Caco-2 (cell line): ENCODE results near the gene CA7. TPM values are rescaled to one million over a fixed set of nuclear protein-coding genes. Genes with fewer than 3 reads are reported as not detected.
A peak's percentile ranks its signal among the peaks of the same experiment; 100 is the strongest.

ENCODE experiments used
- BruUV-seq: library from RNA; stranded (reverse); fragments of 400-500 nt; replicated peaks from 2 replicates; lab custom pipeline; 2021; lab: Mats Ljungman, UMichigan
- CTCF ChIA-PET: fragments of 300-600 bp; sonication (Branson Sonifier 250); formaldehyde crosslinking; loops from one replicate; lab custom pipeline; 2022; ENCODE audit warnings: antibody characterized with exemption; lab: Charles Lee
- POLR2A ChIA-PET: fragments of 300-600 bp; sonication (Branson Sonifier 250); formaldehyde crosslinking; loops from one replicate; lab custom pipeline; 2022; ENCODE audit warnings: antibody characterized with exemption; lab: Charles Lee
- DNase-seq, 2 experiments: peaks; one replicate each; pipeline versions ENCODE4 v3.0.0 to v3.0.0-alpha.2; 2020 to 2022
- H3K27me3 ChIP-seq: replicated peaks from 2 replicates; pipeline ENCODE4 v1.6.0; 2011; ENCODE audit warnings: low read length; ENCODE audit not compliant: control insufficient read depth, insufficient read depth
- H3K36me3 ChIP-seq: 2 replicates; pipeline ENCODE4 v1.5.1; 2011; ENCODE audit warnings: low read length; ENCODE audit not compliant: control insufficient read depth, insufficient read depth
- H3K4me1 ChIP-seq: fragments of 250-450 bp; sonication (Bioruptor Pico); 2 replicates; pipeline ENCODE4 v1.5.1; 2020; ENCODE audit warnings: mild to moderate bottlenecking
- H3K4me3 ChIP-seq: 2 replicates; pipeline ENCODE4 v1.5.1; 2011; ENCODE audit warnings: low read depth, mild to moderate bottlenecking, control low read depth, low read length
- H3K9me3 ChIP-seq: fragments of 250-450 bp; sonication (Bioruptor Pico); 2 replicates; pipeline ENCODE4 v1.5.1; 2020; ENCODE audit warnings: mild to moderate bottlenecking, moderate library complexity
- H3K27ac Mint-ChIP-seq: one replicate; pipeline ENCODE4 v1.8.0; 2022; ENCODE audit warnings: mixed read lengths; ENCODE audit not compliant: unreplicated experiment
- H3K27me3 Mint-ChIP-seq: one replicate; pipeline ENCODE4 v1.8.0; 2022; ENCODE audit warnings: mixed read lengths; ENCODE audit not compliant: insufficient read depth, unreplicated experiment
- H3K36me3 Mint-ChIP-seq: one replicate; pipeline ENCODE4 v1.8.0; 2022; ENCODE audit warnings: mild to moderate bottlenecking, mixed read lengths; ENCODE audit not compliant: insufficient read depth, unreplicated experiment
- H3K4me1 Mint-ChIP-seq: one replicate; pipeline ENCODE4 v1.8.0; 2022; ENCODE audit warnings: low read depth, mixed read lengths; ENCODE audit not compliant: unreplicated experiment
- H3K4me3 Mint-ChIP-seq: one replicate; pipeline ENCODE4 v1.8.0; 2022; ENCODE audit warnings: mild to moderate bottlenecking, moderate library complexity, mixed read lengths; ENCODE audit not compliant: unreplicated experiment
- H3K9me3 Mint-ChIP-seq: one replicate; pipeline ENCODE4 v1.8.0; 2022; ENCODE audit warnings: mixed read lengths; ENCODE audit not compliant: unreplicated experiment
- CTCF ChIP-seq, 2 experiments: fragments of 200-600 bp in 1 of 2; IDR thresholded peaks; 1 replicate in 1 of 2; 2 replicates in 1 of 2; pipeline versions ENCODE4 v1.5.1 to v1.8.0; 2011 to 2022; ENCODE audit warnings: antibody characterized with exemption in 1 of 2, control low read depth in 1 of 2, inconsistent platforms in 1 of 2, low read depth in 1 of 2, low read length in 1 of 2, mild to moderate bottlenecking in 1 of 2, moderate library complexity in 1 of 2; ENCODE audit not compliant: insufficient read depth in 1 of 2, severe bottlenecking in 1 of 2, unreplicated experiment in 1 of 2
- intact Hi-C: fragments of 100-400 bp; cut with micrococcal nuclease; formaldehyde crosslinking; loops from one replicate; pipeline ENCODE4 v1.10.0; 2022; ENCODE audit not compliant: unreplicated experiment
- total RNA-seq: library from RNA; stranded (reverse); gene quantifications from 2 replicates; pipeline ENCODE4 v1.2.3, GENCODE V29; 2022

CA7 gene
- total RNA-seq, 1 experiment from 2014 or later = 0.68 TPM

DNA sequence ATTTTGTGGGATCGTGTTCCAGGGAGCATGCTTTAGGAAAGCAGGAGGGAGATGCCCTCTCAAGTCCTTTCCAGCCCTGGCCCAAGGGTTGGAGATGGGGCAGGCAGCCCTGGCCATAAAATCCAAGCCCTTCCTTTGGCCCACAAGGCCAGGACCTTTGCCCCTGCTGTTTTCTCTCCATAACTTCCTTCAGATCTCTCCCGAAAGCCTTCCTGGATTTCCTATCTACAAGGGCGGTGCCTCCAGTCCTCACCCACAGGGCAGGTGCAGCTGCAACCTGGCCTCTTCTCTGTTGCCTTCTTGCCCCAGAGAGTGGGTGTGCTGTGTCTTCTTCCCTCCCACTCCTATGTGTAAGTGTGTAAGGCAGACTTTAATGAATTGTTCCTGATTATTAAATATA is 27.6 kb downstream of the CA7 start:
- CTCF ChIA-PET = interaction anchor here (0.8 to 3.6 kb wide), 5 partner anchors 12 to 175 kb away, joined by 3 to 57 read pairs (median 7); partner anchors contain the start of genes CMTM4 and NAE1
- DNase-seq = peak; percentile 45 to 66
- intact Hi-C loops = loop anchor here (5.0 to 10.0 kb wide), 2 partner anchors 147 to 465 kb away; no protein-coding TSS in a partner anchor
- Histone ChIP-seq H3K9me3 (no peaks in the 10 kb centered on the region), H3K36me3 (no peaks in the 10 kb centered on the region), H3K27me3 (no peaks in the 10 kb centered on the region; the same call in 1 of the 2 replicates), H3K4me3 (no peak overlapping the region), H3K4me1 (peaks cover 16% of the 10 kb centered on the region)
- H3K9me3 Mint-ChIP-seq = no peaks in the 10 kb centered on the region
- peaks cover 19% of the 10 kb centered on the region for H3K4me1 Mint-ChIP-seq
- TF ChIP-seq CTCF (IDR thresholded peaks at IDR 0.05; ENCODE audit: insufficient read depth in 1 of 2, low read depth in 1 of 2, low read length in 1 of 2, severe bottlenecking in 1 of 2, unreplicated experiment in 1 of 2) = no peak
- BruUV-seq = no TSS peak
- H3K27me3 Mint-ChIP-seq = no peaks in the 10 kb centered on the region
- H3K4me3 Mint-ChIP-seq = no peak overlapping the region
- POLR2A ChIA-PET = no interaction called here
- H3K27ac Mint-ChIP-seq = no peak overlapping the region
- peaks cover 4% of the 10 kb centered on the region for H3K36me3 Mint-ChIP-seq

GRCh38 chr16:66872559-66872942 is 28.3 kb downstream of the CA7 start:
- Mint-ChIP-seq H3K27ac (peak overlapping the region; percentile 46), H3K27me3 (no peaks in the 10 kb centered on the region), H3K9me3 (no peaks in the 10 kb centered on the region), H3K4me1 (peaks cover 19% of the 10 kb centered on the region), H3K36me3 (peaks cover 3% of the 10 kb centered on the region), H3K4me3 (peak overlapping the region; percentile 80)
- CTCF ChIA-PET = interaction anchor here (0.6 to 3.6 kb wide), 23 partner anchors 9 to 466 kb away, joined by 3 to 57 read pairs (median 5); partner anchors contain the start of genes CMTM4 and NAE1
- DNase-seq = no peak
- intact Hi-C loops = loop anchor here (5.0 to 10.0 kb wide), 2 partner anchors 148 to 465 kb away; no protein-coding TSS in a partner anchor
- no peaks in the 10 kb centered on the region for H3K36me3 ChIP-seq
- H3K4me3 ChIP-seq = peak overlapping the region; percentile 46
- TF ChIP-seq CTCF (IDR thresholded peaks at IDR 0.05; ENCODE audit: insufficient read depth in 1 of 2, low read depth in 1 of 2, low read length in 1 of 2, severe bottlenecking in 1 of 2, unreplicated experiment in 1 of 2) = no peak
- peaks cover 16% of the 10 kb centered on the region for H3K4me1 ChIP-seq
- POLR2A ChIA-PET = interaction anchor here (1.1 kb wide), 1 partner anchor 42 kb away, joined by 15 read pairs; the partner anchor contains the start of gene NAE1
- no TSS peak for BruUV-seq
- no peaks in the 10 kb centered on the region for H3K9me3 ChIP-seq
- no peaks in the 10 kb centered on the region; the same call in 1 of the 2 replicates for H3K27me3 ChIP-seq

DNA sequence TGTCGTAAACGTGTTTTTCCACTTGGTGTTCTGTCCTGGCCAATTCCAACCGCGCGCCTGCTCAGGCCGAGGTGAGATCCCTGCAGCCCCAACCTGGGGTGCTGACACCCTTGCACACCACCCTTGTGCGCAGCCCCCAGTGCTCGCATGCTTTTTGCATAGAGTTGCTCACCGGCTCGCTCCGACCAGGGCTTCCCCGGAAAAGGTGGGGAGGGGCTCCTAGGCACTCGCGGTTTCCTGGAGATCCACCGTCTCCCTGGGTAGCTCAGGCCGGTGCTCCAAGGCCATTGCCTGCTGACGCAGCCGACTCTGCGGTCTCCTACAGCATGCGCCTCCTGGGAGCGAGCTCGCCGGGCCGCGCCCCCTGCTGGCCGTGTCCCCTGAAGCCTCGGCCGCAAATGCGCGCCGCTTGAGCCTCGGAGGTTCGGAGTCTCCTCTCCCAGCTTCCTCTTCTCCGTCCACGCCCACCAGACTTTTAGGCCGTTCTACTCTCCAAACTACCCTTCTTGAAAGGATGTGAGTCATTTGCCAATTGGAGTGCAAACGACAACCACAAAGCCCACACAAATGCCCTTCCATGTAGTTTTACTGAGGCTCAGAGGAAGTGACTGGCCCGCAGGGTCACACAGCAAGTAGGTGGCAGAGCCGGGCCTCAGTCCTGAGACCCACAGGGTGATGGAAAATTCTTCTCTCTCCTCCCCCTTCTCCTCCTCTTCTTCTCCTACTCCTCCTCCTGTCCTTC is 28.9 kb downstream of the CA7 start:
- H3K27ac Mint-ChIP-seq = peak overlapping the region; percentile 46
- intact Hi-C loops = loop anchor here (1.0 to 10.0 kb wide), 3 partner anchors 43 to 466 kb away; partner anchors contain the start of gene NAE1
- TF ChIP-seq CTCF (IDR thresholded peaks at IDR 0.05; ENCODE audit: insufficient read depth in 1 of 2, low read depth in 1 of 2, low read length in 1 of 2, severe bottlenecking in 1 of 2, unreplicated experiment in 1 of 2) = peak; percentile 95 to 98
- peaks cover 20% of the 10 kb centered on the region for H3K4me1 Mint-ChIP-seq
- no TSS peak for BruUV-seq
- Histone ChIP-seq H3K27me3 (no peaks in the 10 kb centered on the region; the same call in 1 of the 2 replicates), H3K4me3 (peak overlapping the region; percentile 46), H3K36me3 (no peaks in the 10 kb centered on the region), H3K4me1 (peaks cover 18% of the 10 kb centered on the region), H3K9me3 (no peaks in the 10 kb centered on the region)
- CTCF ChIA-PET = interaction anchor here (0.6 to 3.6 kb wide), 23 partner anchors 8 to 466 kb away, joined by 3 to 57 read pairs (median 5); partner anchors contain the start of genes CMTM4 and NAE1
- peak; percentile 88 to 93 for DNase-seq
- POLR2A ChIA-PET = interaction anchor here (1.1 kb wide), 1 partner anchor 42 kb away, joined by 15 read pairs; the partner anchor contains the start of gene NAE1
- no peaks in the 10 kb centered on the region for H3K9me3 Mint-ChIP-seq
- H3K36me3 Mint-ChIP-seq = no peaks in the 10 kb centered on the region
- H3K4me3 Mint-ChIP-seq = peak overlapping the region; percentile 80
- no peaks in the 10 kb centered on the region for H3K27me3 Mint-ChIP-seq
